Nephron (organoid): ENCODE results near the gene UPP2.
A peak's percentile ranks its signal among the peaks of the same experiment; 100 is the strongest.

Experiments
- H3K27ac Mint-ChIP-seq, 3 experiments: 2 replicates each; pipeline ENCODE4 v1.8.0; 2020; ENCODE audit warnings: mixed read lengths in 3 of 3, mild to moderate bottlenecking in 2 of 3, moderate library complexity in 1 of 3
- H3K27me3 Mint-ChIP-seq: 2 replicates; pipeline ENCODE4 v1.8.0; 2021; ENCODE audit warnings: low read depth, mild to moderate bottlenecking, moderate library complexity, mixed read lengths
- H3K36me3 Mint-ChIP-seq: 2 replicates; pipeline ENCODE4 v1.8.0; 2020; ENCODE audit warnings: low read depth, mixed read lengths
- H3K4me1 Mint-ChIP-seq: 2 replicates; pipeline ENCODE4 v1.8.0; 2020; ENCODE audit warnings: mixed read lengths
- H3K4me3 Mint-ChIP-seq, 3 experiments: 2 replicates each; pipeline ENCODE4 v1.8.0; 2020; ENCODE audit warnings: mild to moderate bottlenecking in 3 of 3, mixed read lengths in 3 of 3, moderate library complexity in 2 of 3
- H3K9me3 Mint-ChIP-seq: 2 replicates; pipeline ENCODE4 v1.8.0; 2020; ENCODE audit warnings: mixed read lengths
- CTCF ChIP-seq, 3 experiments: fragments of 200-600 bp; sonication (generic); IDR thresholded peaks; one replicate each; pipeline ENCODE4 v1.5.0; 2021; ENCODE audit warnings: antibody characterized with exemption in 3 of 3; ENCODE audit not compliant: unreplicated experiment in 3 of 3

Gene UPP2

DNA sequence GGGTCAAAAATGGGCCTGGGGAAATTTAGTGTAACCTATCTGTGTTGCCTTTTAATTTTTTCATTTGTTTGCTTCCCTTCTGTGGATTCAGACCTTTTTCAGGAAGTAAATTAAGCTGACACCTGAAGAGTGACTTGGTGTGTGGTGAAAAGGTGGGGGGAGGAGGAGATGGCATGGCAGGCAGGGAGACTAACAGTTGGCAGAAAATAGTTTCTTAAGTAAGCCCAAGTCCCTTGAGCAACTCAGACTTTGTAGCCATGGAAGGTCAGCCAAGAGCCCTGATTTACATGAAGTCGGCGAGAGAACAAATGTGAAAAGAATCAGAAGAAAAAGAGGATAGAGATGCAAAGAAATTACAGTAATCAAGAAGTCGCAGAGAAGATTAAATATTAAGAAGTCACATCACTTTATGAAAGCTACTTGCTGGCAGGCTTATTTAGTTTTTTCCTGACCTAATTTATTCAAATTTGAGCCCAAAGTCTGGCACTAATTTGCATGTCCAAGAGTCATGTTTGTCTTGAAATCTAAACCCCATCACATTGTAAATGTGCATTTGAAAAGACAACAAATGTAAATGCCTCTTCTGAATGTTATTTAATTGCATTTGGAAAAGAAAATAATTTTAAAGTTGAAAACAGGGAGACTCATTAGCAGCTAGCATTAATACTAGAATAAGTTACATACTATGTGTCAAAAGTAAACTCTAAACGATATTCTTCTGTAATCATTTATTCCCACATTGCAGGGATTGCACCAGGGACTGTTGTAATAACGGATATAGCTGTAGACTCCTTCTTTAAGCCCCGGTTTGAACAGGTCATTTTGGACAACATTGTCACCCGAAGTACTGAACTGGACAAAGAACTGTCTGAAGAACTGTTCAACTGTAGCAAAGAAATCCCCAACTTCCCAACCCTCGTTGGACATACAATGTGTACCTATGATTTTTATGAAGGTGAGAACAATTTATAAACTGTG, 19.3 kb downstream of the UPP2 start:
- TF ChIP-seq CTCF (IDR thresholded peaks at IDR 0.05; ENCODE audit: unreplicated experiment in 3 of 3), result no peak
- Mint-ChIP-seq H3K9me3 (no peaks in the 10 kb centered on the region), H3K27me3 (no peaks in the 10 kb centered on the region), H3K4me1 (no peaks in the 10 kb centered on the region), H3K27ac (peak overlapping the region in 1 of 3 experiments; percentile 64), H3K4me3 (no peak overlapping the region), H3K36me3 (no peaks in the 10 kb centered on the region)

DNA sequence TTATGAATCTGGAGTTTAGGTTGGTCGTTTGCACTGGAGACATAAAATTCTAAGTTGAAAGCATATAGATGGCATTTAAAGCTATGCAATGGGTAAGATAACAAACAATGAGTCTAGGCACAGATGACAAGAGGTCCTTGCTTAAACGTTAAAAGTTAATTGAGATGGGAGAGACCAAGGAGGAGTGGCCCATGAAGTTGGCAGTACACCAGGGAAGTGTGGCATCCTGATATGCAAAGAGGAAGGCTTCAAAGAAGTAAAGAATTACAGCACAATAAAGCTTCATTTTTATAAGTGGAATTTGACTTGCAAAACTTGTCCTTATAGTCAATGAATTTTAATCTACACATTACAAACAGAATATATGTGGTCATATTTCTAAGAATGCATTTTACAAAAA, 23.2 kb downstream of the UPP2 start:
- Mint-ChIP-seq H3K27ac (no peak overlapping the region), H3K9me3 (no peaks in the 10 kb centered on the region), H3K27me3 (no peaks in the 10 kb centered on the region), H3K36me3 (no peaks in the 10 kb centered on the region), H3K4me1 (no peaks in the 10 kb centered on the region), H3K4me3 (no peak overlapping the region)
- no peak for TF ChIP-seq CTCF (IDR thresholded peaks at IDR 0.05; ENCODE audit: unreplicated experiment in 3 of 3)

DNA sequence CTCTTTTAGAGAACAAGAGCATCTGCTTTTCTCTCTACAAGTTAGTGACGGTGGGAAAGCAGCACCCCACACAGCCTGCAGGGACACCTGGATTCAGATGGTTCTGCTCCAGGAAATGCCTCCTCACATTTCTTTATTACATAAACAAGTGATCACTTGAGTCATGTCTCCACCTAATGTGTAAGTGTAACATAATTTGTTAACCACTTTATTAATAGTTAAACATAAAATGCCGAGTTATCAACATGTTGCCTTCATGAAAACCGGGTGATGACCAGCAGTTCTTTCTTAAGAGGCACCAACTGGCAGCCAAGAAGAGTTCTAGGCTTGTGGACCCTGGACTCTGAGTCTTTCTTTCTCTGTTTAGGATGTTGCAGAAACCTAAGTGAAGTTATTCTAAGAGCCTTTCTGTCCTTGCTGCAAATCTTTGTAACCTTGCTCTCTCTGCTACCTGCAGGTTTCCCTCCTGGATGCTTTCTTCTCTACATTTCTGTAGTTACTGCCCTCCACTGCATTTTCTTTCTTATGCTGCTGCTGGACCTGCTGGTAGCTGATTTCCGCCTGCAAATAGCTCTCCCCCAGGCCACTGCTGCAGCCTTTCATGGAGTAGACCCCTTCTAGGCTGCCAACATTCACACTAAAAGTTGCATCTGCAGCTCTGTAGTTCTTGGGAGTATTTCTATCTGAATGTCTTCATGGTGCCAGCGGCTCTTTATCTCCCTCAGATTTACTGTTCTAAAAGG, 24.3 kb downstream of the UPP2 start:
- Mint-ChIP-seq H3K9me3 (no peaks in the 10 kb centered on the region), H3K36me3 (no peaks in the 10 kb centered on the region), H3K4me1 (peaks cover 4% of the 10 kb centered on the region), H3K27me3 (no peaks in the 10 kb centered on the region), H3K4me3 (no peak overlapping the region), H3K27ac (peak overlapping the region; percentile 34 to 84 (median 67))
- no peak for TF ChIP-seq CTCF (IDR thresholded peaks at IDR 0.05; ENCODE audit: unreplicated experiment in 3 of 3)

DNA sequence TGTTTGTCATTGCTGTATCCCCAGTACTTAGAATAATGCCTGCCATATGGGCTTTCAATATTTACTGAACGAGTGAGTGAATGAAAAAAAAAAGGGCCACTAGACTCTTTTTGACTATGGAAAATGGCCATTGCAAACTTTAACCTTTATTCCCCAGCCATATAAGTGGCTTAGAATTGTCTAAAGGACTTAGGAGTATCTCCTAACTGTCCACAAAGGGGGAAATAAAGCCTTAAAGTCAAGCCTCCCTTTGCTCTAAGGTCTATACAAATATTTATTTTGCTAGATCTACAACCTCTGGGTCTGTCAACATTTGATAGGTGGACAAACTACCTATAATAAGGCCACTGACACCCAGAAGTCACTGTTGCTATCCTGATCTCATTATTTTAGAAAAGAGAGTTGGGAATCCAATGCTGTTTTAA, 25.7 kb downstream of the UPP2 start:
- Mint-ChIP-seq H3K9me3 (no peaks in the 10 kb centered on the region), H3K27ac (peak overlapping the region in 2 of 3 experiments; percentile 30 to 36), H3K36me3 (peaks cover 5% of the 10 kb centered on the region), H3K4me1 (peaks cover 15% of the 10 kb centered on the region), H3K27me3 (no peaks in the 10 kb centered on the region), H3K4me3 (no peak overlapping the region)
- no peak for TF ChIP-seq CTCF (IDR thresholded peaks at IDR 0.05; ENCODE audit: unreplicated experiment in 3 of 3)

DNA sequence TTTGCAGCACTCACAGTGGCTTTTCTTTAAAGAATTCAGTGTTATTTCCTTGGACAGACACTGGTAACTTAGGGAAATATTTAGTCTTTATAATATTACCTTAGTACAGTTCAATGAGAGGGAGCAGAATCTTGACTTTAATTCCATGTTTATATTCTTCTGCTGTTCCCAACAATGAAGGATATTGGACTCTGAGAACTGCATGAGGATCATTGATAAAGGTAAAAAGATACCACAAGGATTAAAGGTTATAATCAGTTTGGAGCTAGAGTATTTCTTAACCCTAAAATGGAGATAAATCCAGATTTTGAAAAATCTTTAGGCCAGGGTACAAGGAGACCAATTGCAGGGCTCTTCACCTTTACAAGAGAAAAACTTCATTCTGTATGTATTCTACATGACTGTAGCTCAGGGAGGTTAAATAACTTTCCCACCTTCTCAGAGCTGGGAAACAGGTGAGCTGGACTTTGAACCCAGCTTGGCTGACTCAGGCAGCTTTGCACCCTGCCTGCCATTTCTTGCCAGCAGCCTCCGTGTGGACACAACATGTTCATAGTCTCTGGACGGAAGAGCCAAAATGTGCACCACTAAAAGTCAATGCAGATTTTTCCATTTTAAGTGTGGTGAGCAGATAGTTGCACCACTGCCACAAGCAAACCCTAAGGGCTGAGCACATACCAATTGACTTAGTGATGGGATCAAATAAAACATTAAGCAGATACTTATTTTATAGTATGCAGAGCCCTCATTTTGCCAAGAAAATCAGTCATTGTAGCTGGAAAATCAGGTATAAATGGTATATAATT, 26.7 kb downstream of the UPP2 start:
- H3K27me3 Mint-ChIP-seq, result no peaks in the 10 kb centered on the region
- TF ChIP-seq CTCF (IDR thresholded peaks at IDR 0.05; ENCODE audit: unreplicated experiment in 3 of 3), result no peak
- H3K4me1 Mint-ChIP-seq, result peaks cover 18% of the 10 kb centered on the region
- H3K36me3 Mint-ChIP-seq, result peaks cover 7% of the 10 kb centered on the region
- no peaks in the 10 kb centered on the region for H3K9me3 Mint-ChIP-seq
- peak overlapping the region; percentile 39 to 74 (median 48) for H3K27ac Mint-ChIP-seq
- no peak overlapping the region for H3K4me3 Mint-ChIP-seq
